ENCODE data around the gene APOBEC4.

- no peak for TF ChIP-seq CTCF (IDR thresholded peaks at IDR 0.05; ENCODE audit: low read depth, low read length, missing input control)
- TF ChIP-seq NR2F2 (IDR thresholded peaks at IDR 0.05) = no peak
- no peak for TF ChIP-seq SP1 (IDR thresholded peaks at IDR 0.05)
- TF ChIP-seq YY1 (IDR thresholded peaks at IDR 0.05) = no peak
These were observed 7.6 kb downstream of the APOBEC4 start for GRCh38 chr1:183645531-183645930.
